Suprapubic skin (tissue), 4 donors: ENCODE measurements around the gene EDN1. TPM values are rescaled to one million over a fixed set of nuclear protein-coding genes. Genes with fewer than 3 reads are reported as not detected.

ENCODE experiments used
- DNase-seq, 2 donors: peaks; one replicate each; pipeline ENCODE4 v3.0.0-alpha.2; 2019; ENCODE audit warnings: low spot score in 2 of 2
- H3K27ac ChIP-seq: fragments of 200-600 bp; sonication (generic); one replicate; pipeline ENCODE4 v1.5.1; 2019
- H3K27me3 ChIP-seq: fragments of 200-600 bp; sonication (generic); one replicate; pipeline ENCODE4 v1.5.1; 2019
- H3K36me3 ChIP-seq: fragments of 200-600 bp; sonication (generic); one replicate; pipeline ENCODE4 v1.5.1; 2019
- H3K4me1 ChIP-seq: fragments of 200-600 bp; sonication (generic); one replicate; pipeline ENCODE4 v1.5.1; 2019
- H3K4me3 ChIP-seq: fragments of 200-600 bp; sonication (generic); one replicate; pipeline ENCODE4 v1.5.1; 2019; ENCODE audit warnings: mild to moderate bottlenecking
- H3K9me3 ChIP-seq: fragments of 200-600 bp; sonication (generic); one replicate; pipeline ENCODE4 v1.5.1; 2019
- CTCF ChIP-seq, 2 donors: fragments of 200-600 bp in 1 of 2; fragments of 450-650 bp in 1 of 2; sonication (generic) in 1 of 2; IDR thresholded peaks; one replicate each; pipeline ENCODE4 v1.5.1; 2016 to 2019; ENCODE audit warnings: antibody characterized with exemption in 2 of 2, mild to moderate bottlenecking in 1 of 2, moderate library complexity in 1 of 2
- EP300 ChIP-seq: sonication (generic); formaldehyde crosslinking; IDR thresholded peaks from one replicate; pipeline ENCODE4 v1.6.1; 2017; ENCODE audit warnings: antibody characterized with exemption
- POLR2A ChIP-seq, 2 donors: fragments of 450-650 bp; IDR thresholded peaks; one replicate each; pipeline ENCODE4 v1.6.1; 2017; ENCODE audit warnings: antibody characterized with exemption in 2 of 2, mild to moderate bottlenecking in 2 of 2, moderate library complexity in 2 of 2
- POLR2AphosphoS5 ChIP-seq, 3 donors: sonication (generic); formaldehyde crosslinking; IDR thresholded peaks; one replicate each; pipeline ENCODE4 v1.6.1; 2017; ENCODE audit warnings: antibody characterized with exemption in 3 of 3
- WGBS: methylation state at CpG from one replicate; pipeline ENCODE4 v1.1.5; 2018; 5-methylcytosine and 5-hydroxymethylcytosine counted together
- total RNA-seq, 4 donors: library from RNA; depleted of rRNA; stranded (reverse); fragments of >200 nt; gene quantifications; one replicate each; pipeline ENCODE4 v1.1.0, GENCODE V29; 2016

EDN1 gene
- total RNA-seq, 4 donors from 2014 or later, result 18.7 to 23.3 (median 20.7) TPM

GRCh38 chr6:12335131-12335527 is 45.0 kb downstream of the EDN1 start:
- no peaks in the 10 kb centered on the region for H3K4me1 ChIP-seq
- H3K27ac ChIP-seq, result no peak overlapping the region
- no peak for TF ChIP-seq POLR2A (IDR thresholded peaks at IDR 0.05)
- no peak for TF ChIP-seq POLR2AphosphoS5 (IDR thresholded peaks at IDR 0.05)
- no peak for TF ChIP-seq EP300
- TF ChIP-seq CTCF (IDR thresholded peaks at IDR 0.05), result no peak
- DNase-seq, result peak in 1 of 2 donors; percentile 1
- 84% methylated on average over 1 of the region's 1 CpG for WGBS
- H3K4me3 ChIP-seq, result no peak overlapping the region
- H3K36me3 ChIP-seq, result no peaks in the 10 kb centered on the region
- no peaks in the 10 kb centered on the region for H3K27me3 ChIP-seq
- H3K9me3 ChIP-seq, result no peaks in the 10 kb centered on the region

GRCh38 chr6:12335717-12336116 is 45.6 kb downstream of the EDN1 start:
- no peaks in the 10 kb centered on the region for H3K27me3 ChIP-seq
- no peak overlapping the region for H3K4me3 ChIP-seq
- TF ChIP-seq EP300 (no peak), POLR2AphosphoS5 (IDR thresholded peaks at IDR 0.05) (no peak)
- 79% methylated on average over 1 of the region's 1 CpG for WGBS
- H3K4me1 ChIP-seq, result no peaks in the 10 kb centered on the region
- H3K9me3 ChIP-seq, result no peaks in the 10 kb centered on the region
- H3K27ac ChIP-seq, result no peak overlapping the region
- peak in 1 of 2 donors; percentile 2 for DNase-seq
- H3K36me3 ChIP-seq, result no peaks in the 10 kb centered on the region

GRCh38 chr6:12336121-12336971 is 46.2 kb downstream of the EDN1 start:
- Histone ChIP-seq H3K9me3 (no peaks in the 10 kb centered on the region), H3K4me3 (no peak overlapping the region), H3K4me1 (no peaks in the 10 kb centered on the region), H3K36me3 (no peaks in the 10 kb centered on the region), H3K27ac (no peak overlapping the region), H3K27me3 (no peaks in the 10 kb centered on the region)
- TF ChIP-seq EP300 (no peak), POLR2A (IDR thresholded peaks at IDR 0.05) (no peak), POLR2AphosphoS5 (IDR thresholded peaks at IDR 0.05) (no peak), CTCF (IDR thresholded peaks at IDR 0.05) (no peak)
- WGBS, result 89% methylated on average over 5 of the region's 5 CpGs
- peak in 1 of 2 donors; percentile 34 for DNase-seq

- peak in 1 of 2 donors; percentile 1 for DNase-seq
- WGBS, result 89% methylated on average over 3 of the region's 3 CpGs
- Histone ChIP-seq H3K9me3 (no peaks in the 10 kb centered on the region), H3K27ac (no peak overlapping the region), H3K27me3 (no peaks in the 10 kb centered on the region), H3K36me3 (no peaks in the 10 kb centered on the region), H3K4me3 (no peak overlapping the region), H3K4me1 (no peaks in the 10 kb centered on the region)
- no peak for TF ChIP-seq EP300
Measured at GRCh38 chr6:12339022-12339421, 48.9 kb downstream of the EDN1 start.

GRCh38 chr6:12339808-12340487 is 49.8 kb downstream of the EDN1 start:
- Histone ChIP-seq H3K4me1 (no peaks in the 10 kb centered on the region), H3K27me3 (no peaks in the 10 kb centered on the region), H3K4me3 (no peak overlapping the region), H3K27ac (no peak overlapping the region), H3K9me3 (no peaks in the 10 kb centered on the region), H3K36me3 (no peaks in the 10 kb centered on the region)
- no peak for DNase-seq
- TF ChIP-seq EP300, result no peak
- no peak for TF ChIP-seq POLR2AphosphoS5 (IDR thresholded peaks at IDR 0.05)
- no peak for TF ChIP-seq CTCF (IDR thresholded peaks at IDR 0.05)
- no peak for TF ChIP-seq POLR2A (IDR thresholded peaks at IDR 0.05)
- WGBS, result 81% methylated on average over 12 of the region's 12 CpGs

GRCh38 chr6:12340488-12340818 is 50.3 kb downstream of the EDN1 start:
- no peaks in the 10 kb centered on the region for H3K27me3 ChIP-seq
- no peaks in the 10 kb centered on the region for H3K9me3 ChIP-seq
- H3K4me3 ChIP-seq, result no peak overlapping the region
- WGBS, result 88% methylated on average over 6 of the region's 6 CpGs
- no peak for DNase-seq
- TF ChIP-seq CTCF (IDR thresholded peaks at IDR 0.05) (no peak), POLR2A (IDR thresholded peaks at IDR 0.05) (no peak), EP300 (no peak), POLR2AphosphoS5 (IDR thresholded peaks at IDR 0.05) (no peak)
- no peak overlapping the region for H3K27ac ChIP-seq
- no peaks in the 10 kb centered on the region for H3K4me1 ChIP-seq
- H3K36me3 ChIP-seq, result no peaks in the 10 kb centered on the region
